Hematopoietic multipotent progenitor cell (in vitro differentiated cells): ENCODE results near the gene PTPRD. TPM values are rescaled to one million over a fixed set of nuclear protein-coding genes. Genes with fewer than 3 reads are reported as not detected.
"Not testable (repeated sequence)": the region's sequence is repeated elsewhere in the genome, so short reads cannot be mapped to it uniquely, and the experiment has no call there.

Source experiments
- DNase-seq, 3 donors: peaks; one replicate each; pipeline ENCODE4 v3.0.0-alpha.2; 2011 to 2015; ENCODE audit warnings: low read depth in 2 of 3, low spot score in 2 of 3
- total RNA-seq: library from RNA; depleted of rRNA; stranded (reverse); fragments of >200 nt; gene quantifications from one replicate; pipeline ENCODE4 v1.2.3, GENCODE V29; 2012

PTPRD gene
- total RNA-seq, 1 donor: 16.2 TPM

GRCh38 chr9:8723195-8723594 lies 1889.6 kb downstream of the PTPRD start:
- DNase-seq: no peak

- DNase-seq: peak in 2 of 3 donors; percentile 82 to 94
These were observed 1892.8 kb downstream of the PTPRD start for GRCh38 chr9:8719833-8720486.

GRCh38 chr9:8718121-8718725 lies 1894.6 kb downstream of the PTPRD start:
- peak in 1 of 3 donors; percentile 49 for DNase-seq

- no peak for DNase-seq
These were observed 1895.7 kb downstream of the PTPRD start for GRCh38 chr9:8717146-8717545.

GRCh38 chr9:8715788-8716187 lies 1897.0 kb downstream of the PTPRD start:
- no peak for DNase-seq

DNA sequence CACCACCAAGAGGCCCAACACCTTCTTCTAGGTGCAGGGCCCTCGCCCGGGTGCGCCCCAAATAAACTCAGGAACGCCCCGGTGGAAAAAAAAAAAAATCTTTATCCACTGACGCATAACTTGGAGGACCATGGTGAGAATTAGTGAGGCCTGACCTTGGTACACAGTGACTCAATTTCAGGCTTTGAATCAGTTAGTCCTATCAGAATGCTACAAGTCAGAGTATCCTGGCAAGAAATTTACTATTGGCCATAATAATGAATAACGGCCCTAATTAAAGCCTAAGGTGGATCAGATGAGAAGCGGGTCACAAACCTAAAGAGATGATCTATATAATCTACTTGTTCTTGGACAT lies 1899.0 kb downstream of the PTPRD start:
- DNase-seq: no peak

DNA sequence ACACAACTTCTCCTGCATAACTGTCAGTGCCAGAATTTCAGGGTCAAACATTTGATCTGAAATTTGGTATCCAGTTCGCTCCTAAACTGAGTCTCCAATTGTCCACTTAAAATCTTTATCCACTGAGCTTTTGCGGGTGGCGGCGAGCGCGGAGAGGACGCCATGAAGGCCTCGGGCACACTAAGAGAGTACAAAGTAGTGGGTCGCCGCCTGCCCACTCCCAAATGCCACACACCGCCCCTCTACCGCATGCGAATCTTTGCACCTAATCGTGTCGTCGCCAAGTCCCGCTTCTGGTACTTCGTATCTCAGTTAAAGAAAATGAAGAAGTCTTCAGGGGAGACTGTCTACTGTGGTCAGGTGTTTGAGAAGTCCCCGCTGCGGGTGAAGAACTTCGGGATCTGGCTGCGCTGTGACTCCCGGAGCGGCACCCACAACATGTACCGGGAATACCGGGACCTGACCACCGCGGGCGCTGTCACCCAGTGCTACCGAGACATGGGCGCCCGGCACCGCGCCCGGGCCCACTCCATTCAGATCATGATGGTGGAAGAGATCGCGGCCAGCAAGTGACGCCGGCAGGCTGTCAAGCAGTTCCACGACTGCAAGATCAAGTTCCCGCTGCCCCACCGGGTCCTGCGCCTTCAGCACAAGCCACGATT lies 1899.5 kb downstream of the PTPRD start:
- DNase-seq: no peak

GRCh38 chr9:8709731-8710130 lies 1903.1 kb downstream of the PTPRD start:
- DNase-seq: no peak

- no peak for DNase-seq
These were observed 1904.1 kb downstream of the PTPRD start for GRCh38 chr9:8708728-8709127.

DNA sequence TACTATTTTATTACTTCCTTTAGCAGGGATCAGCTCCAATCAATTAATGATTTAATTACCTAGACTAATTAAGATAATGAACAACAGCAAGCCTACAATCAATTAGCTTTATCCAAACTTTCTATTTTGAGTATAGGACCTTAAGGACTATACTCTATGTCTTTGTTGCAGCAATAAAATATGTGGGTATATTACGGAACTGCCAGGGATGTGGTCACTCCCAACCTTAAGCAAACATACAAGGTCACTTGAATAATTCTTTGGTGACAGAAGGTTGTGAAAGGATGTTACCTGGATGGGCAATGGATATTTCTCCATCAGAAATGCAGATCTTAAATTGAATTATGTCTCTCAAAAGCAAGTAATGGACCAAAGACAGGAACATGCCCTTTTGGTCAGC lies 1905.8 kb downstream of the PTPRD start:
- no peak for DNase-seq

DNA sequence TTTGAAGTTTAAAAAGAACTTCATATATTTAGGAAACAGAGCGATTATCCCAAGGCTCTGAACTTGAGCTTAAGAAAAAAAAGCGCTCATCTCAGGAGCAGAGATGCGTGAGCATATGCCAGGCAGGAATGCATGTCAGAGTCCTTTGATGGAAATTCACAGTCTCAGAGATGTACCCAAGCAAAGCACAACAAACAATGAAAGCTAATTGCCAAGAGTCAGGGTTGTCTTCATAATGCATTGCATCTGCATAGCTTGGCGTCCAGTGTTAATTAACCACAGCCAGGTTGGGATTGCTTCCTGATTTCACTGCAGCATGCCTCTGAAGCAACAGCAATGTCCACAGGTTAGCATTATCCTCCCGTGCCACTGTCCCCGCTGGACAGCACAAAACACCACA lies 1906.3 kb downstream of the PTPRD start:
- no peak for DNase-seq

- DNase-seq: no peak
These were observed 1906.9 kb downstream of the PTPRD start for GRCh38 chr9:8705861-8706260.

DNA sequence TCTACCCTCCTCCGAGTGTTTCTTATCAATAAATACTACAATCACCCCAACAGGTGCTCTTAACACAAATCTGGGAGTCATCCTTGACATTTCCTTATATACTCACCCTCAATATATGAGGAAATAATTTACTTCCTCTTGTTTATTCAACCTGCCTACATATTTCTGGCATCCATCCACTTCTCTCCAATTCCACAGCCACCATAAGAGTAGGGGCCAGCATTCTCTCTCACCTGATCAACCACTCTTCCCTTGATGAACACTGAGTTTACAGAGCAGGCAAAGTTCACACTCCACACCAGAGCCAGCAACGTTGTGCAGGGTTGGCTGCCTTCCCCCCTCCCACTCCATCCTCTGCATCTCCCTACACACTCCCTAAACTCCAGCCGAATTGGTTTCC lies 1908.9 kb downstream of the PTPRD start:
- DNase-seq: no peak

DNA sequence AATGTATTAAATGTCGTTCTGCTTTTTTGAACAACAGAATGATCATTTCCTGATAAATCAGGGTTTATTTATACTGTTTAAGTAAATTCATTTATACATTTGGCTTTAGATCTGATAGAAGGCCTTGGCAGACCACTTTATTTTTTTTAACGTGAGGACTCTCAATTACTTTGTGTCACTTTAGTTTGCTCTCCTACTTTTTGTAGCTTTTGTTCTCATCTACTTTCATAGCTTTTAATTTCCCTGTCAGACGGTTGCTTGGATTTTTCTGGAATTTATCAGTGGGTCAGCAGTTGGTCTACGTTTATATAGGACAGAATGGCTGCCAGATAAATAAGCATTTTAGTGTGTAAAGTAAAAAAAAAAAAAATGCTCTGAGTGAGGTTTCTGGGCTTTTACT lies 1910.9 kb downstream of the PTPRD start:
- DNase-seq: no peak

DNA sequence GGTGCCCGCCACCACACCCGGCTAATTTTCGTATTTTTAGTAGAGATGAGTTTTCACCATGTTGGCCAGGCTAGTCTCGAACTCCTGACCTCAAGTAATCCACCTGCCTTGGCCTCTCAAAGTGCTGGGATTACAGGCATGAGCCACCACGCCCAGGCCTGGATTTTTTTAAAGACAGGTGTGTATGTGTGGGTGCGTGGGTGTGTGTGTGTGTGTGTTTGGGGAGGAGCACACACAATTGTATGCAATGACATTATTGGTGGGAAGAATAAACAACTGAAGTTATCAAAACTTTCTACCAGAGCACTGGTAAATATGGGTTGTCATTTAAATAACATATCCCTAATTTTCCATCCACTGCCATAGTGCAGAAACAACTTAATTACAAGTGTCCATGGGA lies 1915.2 kb downstream of the PTPRD start:
- not testable (repeated sequence) for DNase-seq

GRCh38 chr9:8696516-8696915 lies 1916.3 kb downstream of the PTPRD start:
- no peak for DNase-seq

- no peak for DNase-seq
These were observed 1917.7 kb downstream of the PTPRD start for GRCh38 chr9:8694983-8695588.

- no peak for DNase-seq
These were observed 1919.3 kb downstream of the PTPRD start for GRCh38 chr9:8693464-8693863.

GRCh38 chr9:8686516-8686915 lies 1926.3 kb downstream of the PTPRD start:
- DNase-seq: peak in 1 of 3 donors; percentile 44

GRCh38 chr9:8685825-8686224 lies 1927.0 kb downstream of the PTPRD start:
- DNase-seq: no peak

DNA sequence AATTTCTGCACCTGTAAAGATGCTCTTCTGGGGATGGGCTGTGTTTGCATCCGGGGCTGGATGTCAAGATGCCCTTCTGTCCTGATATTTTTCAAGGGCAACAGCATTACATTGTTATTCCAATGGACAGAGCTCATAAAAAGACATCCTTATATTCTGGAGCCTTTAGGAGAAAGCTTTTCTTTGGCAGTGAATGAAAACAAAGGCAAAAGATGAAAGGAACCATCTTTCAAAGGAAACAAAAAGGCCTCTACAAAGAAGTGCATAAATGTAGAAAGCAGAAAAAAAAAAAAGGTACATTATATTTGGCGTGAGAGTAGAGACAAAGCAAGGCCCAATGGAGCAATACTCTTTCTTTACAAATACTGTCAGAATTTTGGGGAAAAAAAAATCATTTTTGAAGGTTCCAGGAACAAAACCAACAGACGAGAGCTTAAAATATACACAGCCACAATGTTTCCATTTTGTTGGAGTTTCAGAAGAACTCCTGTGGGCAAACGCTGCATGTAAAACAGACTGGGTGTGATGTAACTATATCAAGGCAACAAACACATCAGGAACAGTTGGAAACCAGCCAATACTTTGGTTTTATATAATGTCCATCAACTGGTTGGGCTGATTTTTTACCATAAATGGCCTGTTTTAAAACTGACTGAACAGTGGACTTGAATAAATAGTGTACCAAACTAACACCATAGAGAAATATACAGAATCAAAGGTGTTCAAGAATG lies 1927.7 kb downstream of the PTPRD start:
- no peak for DNase-seq
